LNCAP (cell line): ENCODE results near the gene SUPT3H.

ENCODE experiments used
- CTCF ChIP-seq: fragments of 450-650 bp; IDR thresholded peaks from 2 replicates; pipeline ENCODE4 v1.5.1; 2017; ENCODE audit warnings: mild to moderate bottlenecking

The SUPT3H gene

GRCh38 chr6:44868910-44869309 lies 508.8 kb downstream of the SUPT3H start:
- no peak for TF ChIP-seq CTCF

- no peak for TF ChIP-seq CTCF
Observed at GRCh38 chr6:44868335-44868668, 509.4 kb downstream of the SUPT3H start.

GRCh38 chr6:44867571-44868334 lies 510.0 kb downstream of the SUPT3H start:
- no peak for TF ChIP-seq CTCF

- TF ChIP-seq CTCF = no peak
Observed at GRCh38 chr6:44859901-44860410, 517.8 kb downstream of the SUPT3H start.

- TF ChIP-seq CTCF = no peak; the same call in 1 of the 2 replicates
Observed at GRCh38 chr6:44858998-44859397, 518.7 kb downstream of the SUPT3H start.

- no peak for TF ChIP-seq CTCF
Observed at GRCh38 chr6:44856479-44856878, 521.3 kb downstream of the SUPT3H start.

- TF ChIP-seq CTCF = no peak
Observed at GRCh38 chr6:44855562-44856411, 521.9 kb downstream of the SUPT3H start.
